ENCODE measurements around the gene FOXJ3.

DNA sequence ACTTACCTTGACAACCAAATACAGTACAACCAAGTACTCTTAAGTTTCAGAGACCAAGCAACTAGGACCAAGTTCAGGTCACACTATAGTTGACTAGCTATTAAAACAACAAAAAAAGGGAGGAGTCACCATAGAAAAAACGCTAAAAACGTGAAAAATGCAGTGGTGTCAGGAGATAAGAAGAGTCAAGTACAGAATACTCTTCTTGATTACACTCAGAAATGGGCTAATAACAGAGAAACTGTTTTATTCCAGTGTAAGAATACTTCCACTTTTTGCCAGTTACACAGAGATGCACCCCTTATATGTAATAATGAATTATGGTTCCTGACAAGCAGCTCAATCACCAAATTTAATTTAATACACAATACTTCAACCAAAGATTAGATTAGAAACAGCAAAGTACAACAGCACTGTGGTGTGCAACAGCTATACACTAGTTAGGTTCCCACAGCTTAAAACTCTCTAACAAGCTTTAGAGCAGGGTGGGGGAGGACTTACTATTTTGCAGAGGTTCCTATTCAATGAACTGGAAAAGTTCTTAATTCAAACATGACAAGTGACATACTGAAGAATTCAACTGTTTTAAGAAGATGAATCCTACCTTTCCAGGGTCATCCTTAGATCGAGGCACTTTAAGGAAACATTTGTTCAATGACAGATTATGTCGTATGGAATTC is 70.4 kb downstream of the FOXJ3 start:
- TF ChIP-seq, protein P1, sequence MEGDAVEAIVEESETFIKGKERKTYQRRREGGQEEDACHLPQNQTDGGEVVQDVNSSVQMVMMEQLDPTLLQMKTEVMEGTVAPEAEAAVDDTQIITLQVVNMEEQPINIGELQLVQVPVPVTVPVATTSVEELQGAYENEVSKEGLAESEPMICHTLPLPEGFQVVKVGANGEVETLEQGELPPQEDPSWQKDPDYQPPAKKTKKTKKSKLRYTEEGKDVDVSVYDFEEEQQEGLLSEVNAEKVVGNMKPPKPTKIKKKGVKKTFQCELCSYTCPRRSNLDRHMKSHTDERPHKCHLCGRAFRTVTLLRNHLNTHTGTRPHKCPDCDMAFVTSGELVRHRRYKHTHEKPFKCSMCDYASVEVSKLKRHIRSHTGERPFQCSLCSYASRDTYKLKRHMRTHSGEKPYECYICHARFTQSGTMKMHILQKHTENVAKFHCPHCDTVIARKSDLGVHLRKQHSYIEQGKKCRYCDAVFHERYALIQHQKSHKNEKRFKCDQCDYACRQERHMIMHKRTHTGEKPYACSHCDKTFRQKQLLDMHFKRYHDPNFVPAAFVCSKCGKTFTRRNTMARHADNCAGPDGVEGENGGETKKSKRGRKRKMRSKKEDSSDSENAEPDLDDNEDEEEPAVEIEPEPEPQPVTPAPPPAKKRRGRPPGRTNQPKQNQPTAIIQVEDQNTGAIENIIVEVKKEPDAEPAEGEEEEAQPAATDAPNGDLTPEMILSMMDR (IDR thresholded peaks at IDR 0.05; ENCODE audit: poor library complexity): no peak
- TF ChIP-seq EZH2phosphoT487 (IDR thresholded peaks at IDR 0.05; ENCODE audit: low read depth, severe bottlenecking, unreplicated experiment): no peak
